Measurements from ENCODE around the gene NCOA3. TPM values are rescaled to one million over a fixed set of nuclear protein-coding genes. Genes with fewer than 3 reads are reported as not detected.

The NCOA3 gene
- total and polyA plus RNA-seq, 2 experiments from 2014 or later, result 6.7 to 25.8 TPM

- TF ChIP-seq STAT1 (IDR thresholded peaks at IDR 0.05; ENCODE audit: unreplicated experiment), result no peak
- TF ChIP-seq NANOG (IDR thresholded peaks at IDR 0.05; ENCODE audit: borderline replicate concordance), result no peak
- no peak for TF ChIP-seq JUNB (IDR thresholded peaks at IDR 0.05; ENCODE audit: unreplicated experiment)
- no peak for TF ChIP-seq ETS1 (IDR thresholded peaks at IDR 0.05)
Observed at GRCh38 chr20:47501116-47501481, 588 bp upstream of the NCOA3 start (continued).

- Histone ChIP-seq H4K20me1 (replicated peaks; ENCODE audit: insufficient read depth) (no peaks in the 10 kb centered on the region), H3K36me3 (ENCODE audit: insufficient read depth) (no peaks in the 10 kb centered on the region), H3K4me3 (peak overlapping the region; percentile 87), H3K79me2 (replicated peaks; ENCODE audit: insufficient read depth) (peaks cover 54% of the 10 kb centered on the region), H2AFZ (peak overlapping the region; percentile 60), H3K4me2 (peak overlapping the region; percentile 80), H3K9me2 (ENCODE audit: insufficient read depth) (no peaks in the 10 kb centered on the region), H3F3A (replicated peaks; ENCODE audit: low read depth) (0 out of 2 replicates have a peak, but pooled peaks cover 3% of the 10 kb centered on the region), H3K27ac (ENCODE audit: low read depth) (peak overlapping the region; percentile 83), H3K4me1 (ENCODE audit: insufficient read depth) (peaks cover 40% of the 10 kb centered on the region), H3K27me3 (ENCODE audit: insufficient read depth) (no peaks in the 10 kb centered on the region)
- Mint-ChIP-seq H3K4me3 (peak overlapping the region; percentile 92), H3K9me3 (no peaks in the 10 kb centered on the region), H3K36me3 (ENCODE audit: low read depth) (no peaks in the 10 kb centered on the region; the same call in 2 of the 3 replicates), H3K27ac (peak overlapping the region; percentile 79), H3K27me3 (ENCODE audit: insufficient read depth, low read depth, poor library complexity) (peaks cover 8% of the 10 kb centered on the region), H3K4me1 (peaks cover 35% of the 10 kb centered on the region)
- ATAC-seq (peak; percentile 17), DNase-seq (ENCODE audit: low spot score) (peak; percentile 44)
- no peak for TF ChIP-seq STAT1 (IDR thresholded peaks at IDR 0.05; ENCODE audit: unreplicated experiment)
- TF ChIP-seq, protein P1, sequence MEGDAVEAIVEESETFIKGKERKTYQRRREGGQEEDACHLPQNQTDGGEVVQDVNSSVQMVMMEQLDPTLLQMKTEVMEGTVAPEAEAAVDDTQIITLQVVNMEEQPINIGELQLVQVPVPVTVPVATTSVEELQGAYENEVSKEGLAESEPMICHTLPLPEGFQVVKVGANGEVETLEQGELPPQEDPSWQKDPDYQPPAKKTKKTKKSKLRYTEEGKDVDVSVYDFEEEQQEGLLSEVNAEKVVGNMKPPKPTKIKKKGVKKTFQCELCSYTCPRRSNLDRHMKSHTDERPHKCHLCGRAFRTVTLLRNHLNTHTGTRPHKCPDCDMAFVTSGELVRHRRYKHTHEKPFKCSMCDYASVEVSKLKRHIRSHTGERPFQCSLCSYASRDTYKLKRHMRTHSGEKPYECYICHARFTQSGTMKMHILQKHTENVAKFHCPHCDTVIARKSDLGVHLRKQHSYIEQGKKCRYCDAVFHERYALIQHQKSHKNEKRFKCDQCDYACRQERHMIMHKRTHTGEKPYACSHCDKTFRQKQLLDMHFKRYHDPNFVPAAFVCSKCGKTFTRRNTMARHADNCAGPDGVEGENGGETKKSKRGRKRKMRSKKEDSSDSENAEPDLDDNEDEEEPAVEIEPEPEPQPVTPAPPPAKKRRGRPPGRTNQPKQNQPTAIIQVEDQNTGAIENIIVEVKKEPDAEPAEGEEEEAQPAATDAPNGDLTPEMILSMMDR (conservative IDR thresholded peaks at IDR 0.05; ENCODE audit: low read depth in 2 of 2), result no peak
- TF ChIP-seq EZH2phosphoT487 (IDR thresholded peaks at IDR 0.05; ENCODE audit: unreplicated experiment), result no peak
- TF ChIP-seq EZH2 (IDR thresholded peaks at IDR 0.05; ENCODE audit: low read depth, unreplicated experiment), result no peak
- no peak for TF ChIP-seq POLR2AphosphoS5 (IDR thresholded peaks at IDR 0.05; ENCODE audit: low read depth)
- TF ChIP-seq, protein P2, sequence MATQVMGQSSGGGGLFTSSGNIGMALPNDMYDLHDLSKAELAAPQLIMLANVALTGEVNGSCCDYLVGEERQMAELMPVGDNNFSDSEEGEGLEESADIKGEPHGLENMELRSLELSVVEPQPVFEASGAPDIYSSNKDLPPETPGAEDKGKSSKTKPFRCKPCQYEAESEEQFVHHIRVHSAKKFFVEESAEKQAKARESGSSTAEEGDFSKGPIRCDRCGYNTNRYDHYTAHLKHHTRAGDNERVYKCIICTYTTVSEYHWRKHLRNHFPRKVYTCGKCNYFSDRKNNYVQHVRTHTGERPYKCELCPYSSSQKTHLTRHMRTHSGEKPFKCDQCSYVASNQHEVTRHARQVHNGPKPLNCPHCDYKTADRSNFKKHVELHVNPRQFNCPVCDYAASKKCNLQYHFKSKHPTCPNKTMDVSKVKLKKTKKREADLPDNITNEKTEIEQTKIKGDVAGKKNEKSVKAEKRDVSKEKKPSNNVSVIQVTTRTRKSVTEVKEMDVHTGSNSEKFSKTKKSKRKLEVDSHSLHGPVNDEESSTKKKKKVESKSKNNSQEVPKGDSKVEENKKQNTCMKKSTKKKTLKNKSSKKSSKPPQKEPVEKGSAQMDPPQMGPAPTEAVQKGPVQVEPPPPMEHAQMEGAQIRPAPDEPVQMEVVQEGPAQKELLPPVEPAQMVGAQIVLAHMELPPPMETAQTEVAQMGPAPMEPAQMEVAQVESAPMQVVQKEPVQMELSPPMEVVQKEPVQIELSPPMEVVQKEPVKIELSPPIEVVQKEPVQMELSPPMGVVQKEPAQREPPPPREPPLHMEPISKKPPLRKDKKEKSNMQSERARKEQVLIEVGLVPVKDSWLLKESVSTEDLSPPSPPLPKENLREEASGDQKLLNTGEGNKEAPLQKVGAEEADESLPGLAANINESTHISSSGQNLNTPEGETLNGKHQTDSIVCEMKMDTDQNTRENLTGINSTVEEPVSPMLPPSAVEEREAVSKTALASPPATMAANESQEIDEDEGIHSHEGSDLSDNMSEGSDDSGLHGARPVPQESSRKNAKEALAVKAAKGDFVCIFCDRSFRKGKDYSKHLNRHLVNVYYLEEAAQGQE (IDR thresholded peaks at IDR 0.05; ENCODE audit: unreplicated experiment), result no peak
- TF ChIP-seq ZNF114 (CRISPR knock-in tag; IDR thresholded peaks at IDR 0.05), result no peak
- no peak for TF ChIP-seq JUNB (IDR thresholded peaks at IDR 0.05; ENCODE audit: unreplicated experiment)
- TF ChIP-seq NANOG (IDR thresholded peaks at IDR 0.05; ENCODE audit: borderline replicate concordance), result no peak
- TF ChIP-seq ZNF331 (CRISPR knock-in tag; IDR thresholded peaks at IDR 0.05; ENCODE audit: low read depth), result no peak
- TF ChIP-seq ETS1 (IDR thresholded peaks at IDR 0.05), result no peak
- no peak for TF ChIP-seq CREB1 (CRISPR knock-in tag; IDR thresholded peaks at IDR 0.05; ENCODE audit: low read depth)
Observed at GRCh38 chr20:47502271-47503239, 868 bp downstream of the NCOA3 start.

All from GM23338 (cell line).